ENCODE data around the gene PDE4D.

Gene PDE4D

GRCh38 chr5:59535561-59535960, 358.0 kb downstream of the PDE4D start:
- Histone ChIP-seq H3K36me3 (replicated peaks) (no peaks in the 10 kb centered on the region), H3K4me1 (no peaks in the 10 kb centered on the region), H3K9me3 (no peaks in the 10 kb centered on the region), H3K4me3 (no peak overlapping the region), H3K27me3 (ENCODE audit: low read depth) (no peaks in the 10 kb centered on the region)
- no peak for DNase-seq (ENCODE audit: low spot score in 2 of 2)
- in situ Hi-C loops (cut with MboI; ENCODE audit: low sequenced_read_pairs) = no loop called here

- in situ Hi-C loops (cut with MboI; ENCODE audit: low sequenced_read_pairs) = no loop called here
- no peak overlapping the region for H3K4me3 ChIP-seq
- H3K4me1 ChIP-seq = no peaks in the 10 kb centered on the region
- no peaks in the 10 kb centered on the region for H3K27me3 ChIP-seq (ENCODE audit: low read depth)
- no peaks in the 10 kb centered on the region for H3K9me3 ChIP-seq
- no peak for DNase-seq (ENCODE audit: low spot score in 2 of 2)
- H3K36me3 ChIP-seq (replicated peaks) = no peaks in the 10 kb centered on the region
Observed at GRCh38 chr5:59533730-59534108, 359.8 kb downstream of the PDE4D start.

GRCh38 chr5:59532979-59533729, 360.4 kb downstream of the PDE4D start:
- no peak for DNase-seq (ENCODE audit: low spot score in 2 of 2)
- H3K9me3 ChIP-seq = no peaks in the 10 kb centered on the region
- no peaks in the 10 kb centered on the region for H3K27me3 ChIP-seq (ENCODE audit: low read depth)
- in situ Hi-C loops (cut with MboI; ENCODE audit: low sequenced_read_pairs) = no loop called here
- no peaks in the 10 kb centered on the region for H3K36me3 ChIP-seq (replicated peaks)
- no peaks in the 10 kb centered on the region; the same call in 1 of the 2 replicates for H3K4me1 ChIP-seq
- H3K4me3 ChIP-seq = no peak overlapping the region

GRCh38 chr5:59529239-59529638, 364.3 kb downstream of the PDE4D start:
- no peaks in the 10 kb centered on the region; the same call in 1 of the 2 replicates for H3K4me1 ChIP-seq
- DNase-seq (ENCODE audit: low spot score in 2 of 2) = no peak
- H3K36me3 ChIP-seq (replicated peaks) = no peaks in the 10 kb centered on the region
- H3K27me3 ChIP-seq (ENCODE audit: low read depth) = no peaks in the 10 kb centered on the region
- in situ Hi-C loops (cut with MboI; ENCODE audit: low sequenced_read_pairs) = no loop called here
- no peaks in the 10 kb centered on the region for H3K9me3 ChIP-seq
- no peak overlapping the region for H3K4me3 ChIP-seq

- in situ Hi-C loops (cut with MboI; ENCODE audit: low sequenced_read_pairs) = no loop called here
- Histone ChIP-seq H3K27me3 (ENCODE audit: low read depth) (no peaks in the 10 kb centered on the region), H3K9me3 (no peaks in the 10 kb centered on the region), H3K4me1 (no peaks in the 10 kb centered on the region; the same call in 1 of the 2 replicates), H3K4me3 (no peak overlapping the region), H3K36me3 (replicated peaks) (no peaks in the 10 kb centered on the region)
- DNase-seq (ENCODE audit: low spot score in 2 of 2) = peak in 1 of 2 experiments; percentile 10
Observed at GRCh38 chr5:59528202-59528862, 365.2 kb downstream of the PDE4D start.

- in situ Hi-C loops (cut with MboI; ENCODE audit: low sequenced_read_pairs) = no loop called here
- Histone ChIP-seq H3K4me3 (no peak overlapping the region), H3K4me1 (no peaks in the 10 kb centered on the region; the same call in 1 of the 2 replicates), H3K36me3 (replicated peaks) (no peaks in the 10 kb centered on the region), H3K9me3 (no peaks in the 10 kb centered on the region), H3K27me3 (ENCODE audit: low read depth) (no peaks in the 10 kb centered on the region)
- DNase-seq (ENCODE audit: low spot score in 2 of 2) = no peak
Observed at GRCh38 chr5:59525957-59526356, 367.6 kb downstream of the PDE4D start.

- Histone ChIP-seq H3K4me1 (no peaks in the 10 kb centered on the region; the same call in 1 of the 2 replicates), H3K36me3 (replicated peaks) (no peaks in the 10 kb centered on the region), H3K9me3 (no peaks in the 10 kb centered on the region), H3K27me3 (ENCODE audit: low read depth) (no peaks in the 10 kb centered on the region), H3K4me3 (no peak overlapping the region)
- in situ Hi-C loops (cut with MboI; ENCODE audit: low sequenced_read_pairs) = no loop called here
- no peak for DNase-seq (ENCODE audit: low spot score in 2 of 2)
Observed at GRCh38 chr5:59525311-59525710, 368.2 kb downstream of the PDE4D start.

GRCh38 chr5:59522201-59522831, 371.2 kb downstream of the PDE4D start:
- in situ Hi-C loops (cut with MboI; ENCODE audit: low sequenced_read_pairs) = no loop called here
- Histone ChIP-seq H3K9me3 (no peaks in the 10 kb centered on the region), H3K4me3 (no peak overlapping the region), H3K36me3 (replicated peaks) (no peaks in the 10 kb centered on the region), H3K27me3 (ENCODE audit: low read depth) (no peaks in the 10 kb centered on the region), H3K4me1 (no peaks in the 10 kb centered on the region)
- no peak for DNase-seq (ENCODE audit: low spot score in 2 of 2)

GRCh38 chr5:59521476-59521875, 372.1 kb downstream of the PDE4D start:
- H3K4me3 ChIP-seq = no peak overlapping the region
- DNase-seq (ENCODE audit: low spot score in 2 of 2) = no peak
- H3K36me3 ChIP-seq (replicated peaks) = no peaks in the 10 kb centered on the region
- in situ Hi-C loops (cut with MboI; ENCODE audit: low sequenced_read_pairs) = no loop called here
- H3K9me3 ChIP-seq = no peaks in the 10 kb centered on the region
- no peaks in the 10 kb centered on the region for H3K4me1 ChIP-seq
- no peaks in the 10 kb centered on the region for H3K27me3 ChIP-seq (ENCODE audit: low read depth)

- no peak for DNase-seq (ENCODE audit: low spot score in 2 of 2)
- H3K36me3 ChIP-seq (replicated peaks) = no peaks in the 10 kb centered on the region
- no peaks in the 10 kb centered on the region for H3K27me3 ChIP-seq (ENCODE audit: low read depth)
- in situ Hi-C loops (cut with MboI; ENCODE audit: low sequenced_read_pairs) = no loop called here
- no peak overlapping the region for H3K4me3 ChIP-seq
- no peaks in the 10 kb centered on the region for H3K4me1 ChIP-seq
- H3K9me3 ChIP-seq = no peaks in the 10 kb centered on the region
Observed at GRCh38 chr5:59519338-59519737, 374.2 kb downstream of the PDE4D start.

- H3K36me3 ChIP-seq (replicated peaks) = no peaks in the 10 kb centered on the region
- in situ Hi-C loops (cut with MboI; ENCODE audit: low sequenced_read_pairs) = no loop called here
- no peaks in the 10 kb centered on the region for H3K9me3 ChIP-seq
- no peaks in the 10 kb centered on the region for H3K4me1 ChIP-seq
- H3K4me3 ChIP-seq = no peak overlapping the region
- H3K27me3 ChIP-seq (ENCODE audit: low read depth) = no peaks in the 10 kb centered on the region
- no peak for DNase-seq (ENCODE audit: low spot score in 2 of 2)
Observed at GRCh38 chr5:59517926-59518585, 375.5 kb downstream of the PDE4D start.

GRCh38 chr5:59516161-59516560, 377.4 kb downstream of the PDE4D start:
- no peak for DNase-seq (ENCODE audit: low spot score in 2 of 2)
- in situ Hi-C loops (cut with MboI; ENCODE audit: low sequenced_read_pairs) = no loop called here
- no peaks in the 10 kb centered on the region for H3K9me3 ChIP-seq
- H3K4me1 ChIP-seq = no peaks in the 10 kb centered on the region
- H3K36me3 ChIP-seq (replicated peaks) = no peaks in the 10 kb centered on the region
- no peaks in the 10 kb centered on the region for H3K27me3 ChIP-seq (ENCODE audit: low read depth)
- H3K4me3 ChIP-seq = no peak overlapping the region

GRCh38 chr5:59506285-59506877, 387.1 kb downstream of the PDE4D start:
- Histone ChIP-seq H3K9me3 (no peaks in the 10 kb centered on the region), H3K27me3 (ENCODE audit: low read depth) (no peaks in the 10 kb centered on the region), H3K4me3 (no peak overlapping the region), H3K36me3 (replicated peaks) (no peaks in the 10 kb centered on the region), H3K4me1 (no peaks in the 10 kb centered on the region)
- in situ Hi-C loops (cut with MboI; ENCODE audit: low sequenced_read_pairs) = no loop called here
- no peak for DNase-seq (ENCODE audit: low spot score in 2 of 2)

All from HAP-1 (cell line).